Gastroesophageal sphincter (tissue), 4 donors: ENCODE data around the gene RTKN. TPM values are rescaled to one million over a fixed set of nuclear protein-coding genes. Genes with fewer than 3 reads are reported as not detected.

Experiments used
- ATAC-seq: fragments of 150-250 bp; one replicate; pipeline ENCODE4 v1.9.1; 2016; ENCODE audit warnings: mild to moderate bottlenecking, moderate library complexity
- H3K27ac ChIP-seq, 4 donors: fragments of 200-600 bp; sonication (generic) in 3 of 4; 1 replicate in 3 of 4; 2 replicates in 1 of 4; pipeline ENCODE4 v1.5.1; 2016 to 2019
- H3K27me3 ChIP-seq: fragments of 200-600 bp; sonication (generic); one replicate; pipeline ENCODE4 v1.5.1; 2019
- H3K36me3 ChIP-seq, 2 donors: fragments of 200-600 bp; sonication (generic); one replicate each; pipeline ENCODE4 v1.5.1; 2019; ENCODE audit warnings: control low read depth in 1 of 2
- H3K4me1 ChIP-seq, 3 donors: fragments of 200-600 bp; sonication (generic); 1 replicate in 2 of 3; 2 replicates in 1 of 3; pipeline ENCODE4 v1.5.1; 2016 to 2019; ENCODE audit warnings: control low read depth in 2 of 3
- H3K4me3 ChIP-seq, 2 donors: fragments of 200-600 bp; sonication (generic); one replicate each; pipeline ENCODE4 v1.5.1; 2019; ENCODE audit warnings: mild to moderate bottlenecking in 1 of 2, moderate library complexity in 1 of 2
- H3K9me3 ChIP-seq, 3 donors: fragments of 200-600 bp; sonication (generic); one replicate each; pipeline ENCODE4 v1.5.1; 2017 to 2019; ENCODE audit warnings: control low read depth in 2 of 3
- CTCF ChIP-seq, 4 experiments: fragments of 200-600 bp in 2 of 4; fragments of 450-650 bp in 2 of 4; sonication (generic) in 1 of 4; IDR thresholded peaks; one replicate each; pipeline ENCODE4 v1.5.1; 2017 to 2019; ENCODE audit warnings: antibody characterized with exemption in 4 of 4, mild to moderate bottlenecking in 2 of 4, moderate library complexity in 2 of 4
- EP300 ChIP-seq: sonication (generic); formaldehyde crosslinking; IDR thresholded peaks from one replicate; pipeline ENCODE4 v1.6.1; 2017; ENCODE audit warnings: antibody characterized with exemption, mild to moderate bottlenecking
- POLR2A ChIP-seq, 2 donors: fragments of 450-650 bp; IDR thresholded peaks; one replicate each; pipeline ENCODE4 v1.6.1; 2017; ENCODE audit warnings: antibody characterized with exemption in 2 of 2, mild to moderate bottlenecking in 2 of 2, moderate library complexity in 1 of 2
- POLR2AphosphoS5 ChIP-seq: sonication (generic); formaldehyde crosslinking; IDR thresholded peaks from one replicate; pipeline ENCODE4 v1.6.1; 2017; ENCODE audit warnings: antibody characterized with exemption
- WGBS, 2 donors: methylation state at CpG; one replicate each; pipeline ENCODE4 v1.1.5; 2018; ENCODE audit warnings: low coverage in 1 of 2; 5-methylcytosine and 5-hydroxymethylcytosine counted together
- total RNA-seq, 4 donors: library from RNA; depleted of rRNA; stranded (reverse); fragments of >200 nt; gene quantifications; one replicate each; pipeline ENCODE4 v1.1.0, GENCODE V29; 2016

The RTKN gene
- total RNA-seq, 4 donors from 2014 or later, result 10.9 to 17.3 (median 14.0) TPM

DNA sequence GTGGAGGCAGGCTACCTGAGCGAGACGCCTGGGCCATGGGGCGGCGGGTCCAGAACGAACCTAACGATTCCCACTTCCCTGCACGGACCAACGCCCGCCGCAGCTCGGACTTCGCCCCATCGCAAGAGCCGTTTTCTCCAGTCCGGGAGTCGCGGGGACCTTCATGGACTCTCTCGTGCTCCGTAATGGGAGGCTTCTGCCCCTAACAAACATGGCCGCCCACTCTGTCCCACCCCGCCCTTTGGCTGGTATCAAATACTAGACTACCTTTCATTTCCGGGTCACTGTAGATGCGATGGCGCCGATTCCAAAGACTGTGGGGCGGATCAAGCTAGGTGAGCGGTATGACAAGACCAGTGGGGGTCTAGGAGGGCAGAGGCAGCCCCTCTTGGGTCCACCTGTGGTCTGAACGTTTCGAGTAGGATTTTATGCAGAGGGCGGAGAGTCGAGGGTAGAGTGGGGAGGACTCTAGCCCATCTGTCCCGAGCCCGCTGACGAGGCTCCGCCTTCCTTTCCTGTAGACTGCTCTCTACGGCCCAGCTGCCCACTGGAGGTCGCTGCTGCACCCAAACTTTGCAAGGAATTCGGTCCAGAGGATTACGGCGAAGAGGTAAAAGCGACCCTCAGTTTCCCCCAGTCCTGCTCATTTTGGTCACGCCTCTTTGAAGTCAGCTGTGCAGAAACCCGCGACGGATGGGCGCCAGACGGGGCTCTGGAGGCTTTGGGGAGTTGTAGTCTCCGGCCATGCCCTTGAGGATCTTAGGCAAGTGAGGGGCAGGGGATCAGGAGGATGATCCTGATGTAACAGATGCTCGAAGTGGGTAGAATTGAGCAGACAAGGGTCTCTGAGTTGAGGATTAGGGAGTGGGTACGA lies 41.3 kb upstream of the RTKN start, which contains the start of the genes CCDC142 and TTC31:
Gene CCDC142 (minus strand): TSS at position 198 of the 874 bp plus-strand sequence. CDS start 161 bp downstream, at position 37.
Gene TTC31 (plus strand): TSS at position 281 of the 874 bp plus-strand sequence. CDS start 15 bp downstream, at position 296.
- WGBS, 2 donors, result 0% methylated on average over 8 of the region's 50 CpGs; no CpG with 5 or more reads in 1 of the 2 donors
- TF ChIP-seq POLR2AphosphoS5, result peak; percentile 75
- peak in 1 of 2 donors; percentile 48 for TF ChIP-seq POLR2A (IDR thresholded peaks at IDR 0.05)
- no peak for TF ChIP-seq EP300
- peak in 3 of 4 experiments; percentile 80 to 88 (median 87) for TF ChIP-seq CTCF (IDR thresholded peaks at IDR 0.05)
- H3K27ac ChIP-seq, result peak within 1 kb of the TSS; percentile 54 to 97 (median 88)
- H3K4me3 ChIP-seq, result peak within 1 kb of the TSS; percentile 57 to 90
- peaks cover 0 to 73% of the 10 kb centered on the region in 2 donors for H3K36me3 ChIP-seq
- ATAC-seq, result peak; percentile 98
- H3K4me1 ChIP-seq, result peaks cover 0 to 43% (median 19%) of the 10 kb centered on the region in 3 donors
- no peaks in the 10 kb centered on the region for H3K27me3 ChIP-seq
- H3K9me3 ChIP-seq, result no peaks in the 10 kb centered on the region

DNA sequence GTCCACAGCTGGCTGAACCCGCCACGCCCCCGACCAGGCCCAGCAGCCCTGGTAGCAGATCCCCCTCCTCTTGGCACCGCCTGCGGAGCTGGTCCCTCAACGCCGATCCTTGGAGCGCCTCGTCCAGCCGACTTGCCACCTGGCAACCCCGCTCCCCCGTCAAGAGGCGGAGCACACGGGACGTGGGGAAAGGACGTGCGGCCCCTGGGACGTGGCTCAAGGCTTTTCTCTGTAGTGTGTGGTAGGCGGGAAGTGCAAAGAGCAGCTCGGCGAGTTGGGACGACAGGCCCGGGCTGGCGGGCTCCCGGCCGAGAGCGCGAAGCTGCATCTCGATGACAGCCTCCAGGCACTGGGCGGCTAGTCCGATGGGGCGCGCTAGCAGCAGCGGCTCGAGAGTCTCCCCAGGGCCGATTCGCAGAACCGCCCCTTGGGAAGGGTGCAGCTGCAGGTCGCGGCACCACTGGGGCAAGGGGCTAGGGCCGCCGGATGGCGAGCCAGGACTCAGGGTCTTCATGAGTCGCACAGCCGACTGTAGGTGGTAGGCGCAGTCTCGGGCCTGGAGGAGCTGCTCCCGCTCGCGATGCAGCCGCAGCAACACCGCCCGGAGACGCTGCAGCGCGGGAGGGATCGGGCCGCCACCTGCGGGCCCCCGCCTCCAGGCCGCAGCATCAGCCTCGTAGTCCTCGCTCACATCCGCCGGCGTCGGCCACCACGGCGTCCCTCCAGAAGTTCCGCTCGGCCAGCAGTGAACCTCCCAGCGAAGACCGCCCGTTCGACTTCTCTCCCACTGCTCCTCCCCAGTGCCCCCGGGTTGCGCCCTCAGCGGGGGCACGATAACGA lies 40.4 kb upstream of the RTKN start:
- Histone ChIP-seq H3K27ac (peak overlapping the region; percentile 54 to 97 (median 88)), H3K27me3 (no peaks in the 10 kb centered on the region), H3K4me1 (peaks cover 0 to 43% (median 19%) of the 10 kb centered on the region in 3 donors), H3K4me3 (peak overlapping the region; percentile 57 to 90), H3K36me3 (peaks cover 0 to 73% of the 10 kb centered on the region in 2 donors), H3K9me3 (no peaks in the 10 kb centered on the region)
- TF ChIP-seq CTCF (IDR thresholded peaks at IDR 0.05) (no peak), EP300 (no peak), POLR2AphosphoS5 (no peak), POLR2A (IDR thresholded peaks at IDR 0.05) (no peak)
- peak; percentile 62 for ATAC-seq
- no CpG with 5 or more reads among the region's 80 CpGs for WGBS, 2 donors

DNA sequence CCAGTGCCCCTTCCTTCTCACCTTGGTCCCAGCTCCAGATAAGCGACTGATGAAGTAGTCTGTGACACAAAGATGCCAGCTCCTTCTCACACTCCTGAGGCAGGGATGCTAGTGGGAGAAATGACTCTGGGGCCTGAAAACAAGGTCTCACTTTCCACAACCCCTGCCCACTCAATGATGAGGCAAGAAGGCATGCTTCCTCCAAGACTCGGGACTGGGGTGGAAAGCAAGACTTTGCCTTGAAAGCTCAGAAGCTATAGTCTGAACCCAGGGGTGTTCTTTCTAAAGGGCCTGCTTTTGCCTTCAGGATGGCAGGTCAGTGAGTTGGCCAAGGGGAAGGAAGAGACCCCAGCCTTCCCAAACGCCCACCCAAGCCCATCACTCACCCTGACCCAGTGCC lies 39.7 kb upstream of the RTKN start:
- 80% methylated on average over 1 of the region's 3 CpGs; no CpG with 5 or more reads in 1 of the 2 donors for WGBS, 2 donors
- H3K27me3 ChIP-seq, result no peaks in the 10 kb centered on the region
- peak overlapping the region; percentile 57 to 90 for H3K4me3 ChIP-seq
- TF ChIP-seq EP300 (no peak), CTCF (IDR thresholded peaks at IDR 0.05) (no peak), POLR2AphosphoS5 (no peak), POLR2A (IDR thresholded peaks at IDR 0.05) (no peak)
- peak overlapping the region in 3 of 4 donors; percentile 87 to 97 (median 88) for H3K27ac ChIP-seq
- no peaks in the 10 kb centered on the region for H3K9me3 ChIP-seq
- H3K36me3 ChIP-seq, result peaks cover 0 to 73% of the 10 kb centered on the region in 2 donors
- peaks cover 0 to 43% (median 19%) of the 10 kb centered on the region in 3 donors for H3K4me1 ChIP-seq
- ATAC-seq, result no peak

DNA sequence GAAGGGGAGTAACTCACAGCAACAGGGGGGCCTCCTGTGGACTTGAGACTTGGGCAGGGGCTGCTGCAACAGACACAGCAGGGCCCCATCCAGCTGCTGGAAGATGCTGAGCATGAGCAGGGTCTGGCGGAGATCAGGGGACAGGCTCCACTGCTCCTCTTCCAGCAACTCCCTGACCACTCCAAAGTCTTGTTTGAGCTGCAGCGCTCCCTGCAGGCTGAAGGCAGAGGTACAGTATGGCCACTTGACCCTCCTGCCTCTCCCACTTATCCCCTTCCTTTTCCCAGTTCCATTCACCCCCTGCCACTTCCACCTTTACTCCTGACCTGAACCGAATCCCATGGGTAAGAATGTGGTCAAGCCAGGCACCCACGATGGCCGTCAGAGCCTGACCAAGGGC lies 33.2 kb upstream of the RTKN start:
- Histone ChIP-seq H3K27ac (no peak overlapping the region), H3K4me3 (no peak overlapping the region), H3K27me3 (no peaks in the 10 kb centered on the region), H3K4me1 (peaks cover 4 to 30% (median 10%) of the 10 kb centered on the region in 3 donors), H3K9me3 (no peaks in the 10 kb centered on the region), H3K36me3 (peaks cover 0 to 60% of the 10 kb centered on the region in 2 donors)
- no peak for ATAC-seq
- WGBS, 2 donors, result 92% methylated on average over 2 of the region's 5 CpGs; no CpG with 5 or more reads in 1 of the 2 donors
- TF ChIP-seq CTCF (IDR thresholded peaks at IDR 0.05), result no peak
- no peak for TF ChIP-seq EP300
- no peak for TF ChIP-seq POLR2A (IDR thresholded peaks at IDR 0.05)
- no peak for TF ChIP-seq POLR2AphosphoS5
